Tibial nerve (tissue), 4 donors: ENCODE measurements around the gene ERC2. TPM values are rescaled to one million over a fixed set of nuclear protein-coding genes. Genes with fewer than 3 reads are reported as not detected.

Experiments
- DNase-seq, 2 donors: peaks; one replicate each; pipeline ENCODE4 v3.0.0-alpha.2; 2019; ENCODE audit warnings: low spot score in 2 of 2
- H3K27ac ChIP-seq, 4 donors: fragments of 200-600 bp; sonication (generic) in 3 of 4; one replicate each; pipeline ENCODE4 v1.5.1; 2017 to 2019; ENCODE audit warnings: mild to moderate bottlenecking in 1 of 4
- H3K27me3 ChIP-seq, 2 donors: fragments of 200-600 bp; sonication (generic) in 1 of 2; one replicate each; pipeline versions ENCODE4 v1.5.1 to v1.6.0; 2017 to 2019
- H3K36me3 ChIP-seq, 3 donors: fragments of 200-600 bp; sonication (generic); one replicate each; pipeline ENCODE4 v1.5.1; 2018 to 2019
- H3K4me1 ChIP-seq, 4 donors: fragments of 200-600 bp; sonication (generic) in 3 of 4; one replicate each; pipeline ENCODE4 v1.5.1; 2017 to 2019
- H3K4me3 ChIP-seq, 4 donors: fragments of 200-600 bp; sonication (generic) in 3 of 4; one replicate each; pipeline ENCODE4 v1.5.1; 2017 to 2019; ENCODE audit warnings: mild to moderate bottlenecking in 1 of 4, moderate library complexity in 1 of 4
- H3K9me3 ChIP-seq, 4 donors: fragments of 200-600 bp; sonication (generic) in 3 of 4; one replicate each; pipeline ENCODE4 v1.5.1; 2017 to 2019
- CTCF ChIP-seq, 5 experiments: fragments of 200-600 bp in 3 of 5; fragments of 450-650 bp in 2 of 5; sonication (generic) in 3 of 5; IDR thresholded peaks; one replicate each; pipeline ENCODE4 v1.5.1; 2016 to 2019; ENCODE audit warnings: antibody characterized with exemption in 5 of 5, mild to moderate bottlenecking in 3 of 5, moderate library complexity in 2 of 5
- EP300 ChIP-seq, 2 donors: sonication (generic); formaldehyde crosslinking; IDR thresholded peaks; one replicate each; pipeline ENCODE4 v1.6.1; 2017; ENCODE audit warnings: antibody characterized with exemption in 2 of 2, mild to moderate bottlenecking in 1 of 2
- POLR2A ChIP-seq, 2 donors: fragments of 450-650 bp; IDR thresholded peaks; one replicate each; pipeline ENCODE4 v1.6.1; 2017; ENCODE audit warnings: antibody characterized with exemption in 2 of 2, mild to moderate bottlenecking in 2 of 2, moderate library complexity in 2 of 2
- WGBS, 2 donors: methylation state at CpG; one replicate each; pipeline ENCODE4 v1.1.5; 2018; 5-methylcytosine and 5-hydroxymethylcytosine counted together
- total RNA-seq, 4 donors: library from RNA; depleted of rRNA; stranded (reverse); fragments of >200 nt; gene quantifications; one replicate each; pipeline ENCODE4 v1.1.0, GENCODE V29; 2016

ERC2 gene
- total RNA-seq, 4 donors from 2014 or later = 0.84 to 0.98 (median 0.90) TPM; not detected in 1

- WGBS, 2 donors = 93 to 95% methylated on average over 7 of the region's 7 CpGs
- Histone ChIP-seq H3K4me3 (no peak overlapping the region), H3K4me1 (no peaks in the 10 kb centered on the region), H3K36me3 (no peaks in the 10 kb centered on the region), H3K27me3 (no peaks in the 10 kb centered on the region), H3K9me3 (no peaks in the 10 kb centered on the region), H3K27ac (no peak overlapping the region)
- no peak for DNase-seq
- TF ChIP-seq POLR2A (IDR thresholded peaks at IDR 0.05) = no peak
These were observed 759.3 kb downstream of the ERC2 start for GRCh38 chr3:55708921-55709320.

GRCh38 chr3:55708242-55708641 is 760.0 kb downstream of the ERC2 start:
- Histone ChIP-seq H3K9me3 (no peaks in the 10 kb centered on the region), H3K36me3 (no peaks in the 10 kb centered on the region), H3K27ac (no peak overlapping the region), H3K4me3 (no peak overlapping the region), H3K27me3 (no peaks in the 10 kb centered on the region), H3K4me1 (no peaks in the 10 kb centered on the region)
- WGBS, 2 donors = 84 to 85% methylated on average over 3 of the region's 3 CpGs
- DNase-seq = no peak
- TF ChIP-seq CTCF (IDR thresholded peaks at IDR 0.05) (no peak), POLR2A (IDR thresholded peaks at IDR 0.05) (no peak), EP300 (IDR thresholded peaks at IDR 0.05) (no peak)

DNA sequence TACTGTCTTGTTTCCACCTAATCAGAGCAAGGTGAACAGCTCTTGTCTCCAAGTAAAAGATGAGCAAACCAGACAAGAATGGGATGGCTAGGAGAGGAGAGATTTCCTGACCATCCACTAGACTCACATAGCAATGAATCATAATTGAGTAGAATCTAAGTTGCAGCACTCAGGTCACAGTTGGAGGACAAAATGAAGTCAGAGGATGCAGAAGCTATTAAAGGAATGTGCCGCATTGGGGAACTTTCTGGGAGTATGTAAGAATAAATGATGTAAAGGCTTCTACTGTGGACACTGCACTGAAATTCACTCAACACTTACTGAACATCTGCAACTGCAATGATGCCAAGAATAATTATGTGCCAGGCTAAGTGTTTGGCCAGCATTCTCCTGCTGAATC is 763.7 kb downstream of the ERC2 start:
- 0% methylated on average over 1 of the region's 1 CpG; no CpG with 5 or more reads in 1 of the 2 donors for WGBS, 2 donors
- H3K36me3 ChIP-seq = no peaks in the 10 kb centered on the region
- H3K27me3 ChIP-seq = no peaks in the 10 kb centered on the region
- no peak overlapping the region for H3K4me3 ChIP-seq
- no peak for DNase-seq
- no peaks in the 10 kb centered on the region for H3K9me3 ChIP-seq
- TF ChIP-seq POLR2A (IDR thresholded peaks at IDR 0.05) = no peak
- no peak for TF ChIP-seq CTCF (IDR thresholded peaks at IDR 0.05)
- no peak for TF ChIP-seq EP300 (IDR thresholded peaks at IDR 0.05)
- H3K4me1 ChIP-seq = no peaks in the 10 kb centered on the region
- no peak overlapping the region for H3K27ac ChIP-seq

GRCh38 chr3:55702822-55703221 is 765.4 kb downstream of the ERC2 start:
- 94% methylated on average over 6 of the region's 6 CpGs for WGBS, 2 donors
- no peak for TF ChIP-seq EP300 (IDR thresholded peaks at IDR 0.05)
- TF ChIP-seq CTCF (IDR thresholded peaks at IDR 0.05) = no peak
- TF ChIP-seq POLR2A (IDR thresholded peaks at IDR 0.05) = no peak
- Histone ChIP-seq H3K4me1 (no peaks in the 10 kb centered on the region), H3K27ac (no peak overlapping the region), H3K36me3 (no peaks in the 10 kb centered on the region), H3K9me3 (no peaks in the 10 kb centered on the region), H3K4me3 (no peak overlapping the region), H3K27me3 (no peaks in the 10 kb centered on the region)
- no peak for DNase-seq

DNA sequence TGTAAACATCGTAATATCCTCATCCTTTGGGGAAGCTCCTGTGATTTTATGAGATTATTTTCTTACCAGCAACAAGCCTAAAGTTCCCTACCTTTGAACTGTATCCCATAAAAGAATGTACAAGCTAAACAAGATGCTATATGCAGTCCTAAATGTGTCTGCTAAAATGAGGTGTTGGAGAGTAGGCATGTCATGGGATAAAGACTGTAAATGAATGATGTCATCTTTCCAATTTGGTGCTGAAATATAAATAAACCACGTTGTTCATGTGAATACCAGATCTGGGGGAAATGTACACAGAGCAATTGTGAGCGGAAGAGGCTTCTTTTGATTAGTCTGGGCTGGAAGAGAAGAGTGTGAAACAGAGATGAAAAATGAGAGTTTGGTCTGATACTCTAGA is 766.3 kb downstream of the ERC2 start:
- H3K36me3 ChIP-seq = no peaks in the 10 kb centered on the region
- no peak for TF ChIP-seq EP300 (IDR thresholded peaks at IDR 0.05)
- 33 to 46% methylated on average over 3 of the region's 3 CpGs for WGBS, 2 donors
- no peaks in the 10 kb centered on the region for H3K27me3 ChIP-seq
- DNase-seq = no peak
- H3K4me3 ChIP-seq = no peak overlapping the region
- no peaks in the 10 kb centered on the region for H3K9me3 ChIP-seq
- no peaks in the 10 kb centered on the region for H3K4me1 ChIP-seq
- no peak overlapping the region for H3K27ac ChIP-seq

- WGBS, 2 donors = 44 to 54% methylated on average over 6 of the region's 6 CpGs
These were observed 769.4 kb downstream of the ERC2 start for GRCh38 chr3:55698831-55699230.

More at GRCh38 chr3:55698831-55699230, 769.4 kb downstream of the ERC2 start:
- no peaks in the 10 kb centered on the region for H3K27me3 ChIP-seq
- H3K9me3 ChIP-seq = no peaks in the 10 kb centered on the region
- H3K4me3 ChIP-seq = no peak overlapping the region
- DNase-seq = no peak
- TF ChIP-seq POLR2A (IDR thresholded peaks at IDR 0.05) (no peak), CTCF (IDR thresholded peaks at IDR 0.05) (no peak), EP300 (IDR thresholded peaks at IDR 0.05) (no peak)
- no peaks in the 10 kb centered on the region for H3K4me1 ChIP-seq
- H3K27ac ChIP-seq = no peak overlapping the region
- H3K36me3 ChIP-seq = no peaks in the 10 kb centered on the region
